ENCODE data around the gene LOXHD1. TPM values are rescaled to one million over a fixed set of nuclear protein-coding genes. Genes with fewer than 3 reads are reported as not detected.

LOXHD1 gene
- total RNA-seq, 1 experiment from 2014 or later = not detected

DNA sequence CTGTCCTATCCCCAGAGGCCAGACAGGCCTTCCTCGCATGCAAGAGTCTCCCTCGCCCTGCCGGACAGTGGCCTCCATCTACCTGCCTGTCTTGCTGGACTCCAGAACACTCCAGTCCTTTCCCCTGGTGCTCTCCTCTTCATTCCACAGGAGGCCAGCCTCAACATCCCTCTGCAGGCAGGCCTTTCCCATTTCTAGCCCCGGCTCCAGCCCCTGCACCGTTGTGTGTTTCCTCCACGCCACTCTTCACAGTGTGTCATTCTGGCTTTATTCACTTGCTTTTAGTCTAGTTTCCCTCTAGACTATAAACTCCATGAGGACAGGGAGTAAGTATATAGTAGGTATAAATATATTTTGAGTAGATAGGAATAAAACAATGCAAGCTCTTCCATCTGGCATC lies 81.2 kb downstream of the LOXHD1 start:
- ATAC-seq = no peak
- POLR2A ChIA-PET = no interaction called here
- TF ChIP-seq SIN3A (IDR thresholded peaks at IDR 0.05; ENCODE audit: borderline replicate concordance, insufficient read depth, low read depth, low read length) = no peak
- TF ChIP-seq TCF7L2 (IDR thresholded peaks at IDR 0.05; ENCODE audit: low read depth, low read length) = no peak
- no peak for TF ChIP-seq POLR2AphosphoS5 (IDR thresholded peaks at IDR 0.05; ENCODE audit: low read depth, low read length)
- no peak for TF ChIP-seq CTCF (IDR thresholded peaks at IDR 0.05)
- TF ChIP-seq REST (IDR thresholded peaks at IDR 0.05; ENCODE audit: insufficient read depth in 1 of 2, low read depth in 2 of 2, low read length in 1 of 2) = no peak
- H3K4me1 ChIP-seq (ENCODE audit: control insufficient read depth, insufficient read depth, low read length) = no peaks in the 10 kb centered on the region
- H3K9me3 ChIP-seq (ENCODE audit: control insufficient read depth, insufficient read depth, low read depth, low read length) = no peaks in the 10 kb centered on the region
- BruUV-seq (replicated peaks) = no TSS peak
- no peaks in the 10 kb centered on the region for H3K27me3 ChIP-seq (ENCODE audit: control insufficient read depth, insufficient read depth, low read length)
- CTCF ChIA-PET = no interaction called here
- in situ Hi-C loops (cut with HindIII; ENCODE audit: low pct_unique_long_range_greater_than_20kb, low sequenced_read_pairs) = no loop called here
- intact Hi-C loops (cut with micrococcal nuclease; ENCODE audit: unreplicated experiment) = no loop called here
- H3K36me3 ChIP-seq (ENCODE audit: control insufficient read depth, insufficient read depth, low read length) = no peaks in the 10 kb centered on the region
- no peak overlapping the region for H3K4me3 ChIP-seq (ENCODE audit: low read depth in 2 of 2, low read length in 2 of 2)
- no peak for DNase-seq (ENCODE audit: low read depth, low spot score)
- H3K27ac ChIP-seq (ENCODE audit: low read length) = no peak overlapping the region

DNA sequence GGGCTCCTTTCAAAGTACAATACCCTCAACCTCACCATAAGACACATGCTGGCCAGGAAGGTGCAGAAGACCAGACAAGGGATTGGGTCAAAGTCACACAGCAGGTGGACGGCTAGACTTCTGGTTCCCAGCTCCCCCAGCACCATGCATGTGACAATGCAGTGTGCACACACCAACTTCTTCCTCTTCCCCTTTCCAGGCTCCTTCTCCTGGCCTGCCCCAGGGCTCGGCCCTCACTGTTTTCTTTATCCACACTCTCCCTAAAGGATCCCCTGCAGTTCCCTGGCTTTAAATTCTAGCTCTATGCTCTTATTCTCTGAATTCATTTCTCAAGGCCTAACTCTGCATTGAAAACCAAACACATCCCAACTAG lies 82.3 kb downstream of the LOXHD1 start:
- POLR2A ChIA-PET = no interaction called here
- H3K4me1 ChIP-seq (ENCODE audit: control insufficient read depth, insufficient read depth, low read length) = no peaks in the 10 kb centered on the region
- H3K36me3 ChIP-seq (ENCODE audit: control insufficient read depth, insufficient read depth, low read length) = no peaks in the 10 kb centered on the region
- no peaks in the 10 kb centered on the region for H3K27me3 ChIP-seq (ENCODE audit: control insufficient read depth, insufficient read depth, low read length)
- H3K4me3 ChIP-seq (ENCODE audit: low read depth in 2 of 2, low read length in 2 of 2) = no peak overlapping the region
- H3K9me3 ChIP-seq (ENCODE audit: control insufficient read depth, insufficient read depth, low read depth, low read length) = no peaks in the 10 kb centered on the region
- TF ChIP-seq POLR2AphosphoS5 (IDR thresholded peaks at IDR 0.05; ENCODE audit: low read depth, low read length) (no peak), REST (IDR thresholded peaks at IDR 0.05; ENCODE audit: insufficient read depth in 1 of 2, low read depth in 2 of 2, low read length in 1 of 2) (no peak), CTCF (IDR thresholded peaks at IDR 0.05) (no peak), SIN3A (IDR thresholded peaks at IDR 0.05; ENCODE audit: borderline replicate concordance, insufficient read depth, low read depth, low read length) (no peak), TCF7L2 (IDR thresholded peaks at IDR 0.05; ENCODE audit: low read depth, low read length) (no peak)
- ATAC-seq (no peak), DNase-seq (ENCODE audit: low read depth, low spot score) (no peak)
- no peak overlapping the region for H3K27ac ChIP-seq (ENCODE audit: low read length)
- intact Hi-C loops (cut with micrococcal nuclease; ENCODE audit: unreplicated experiment) (no loop called here), in situ Hi-C loops (cut with HindIII; ENCODE audit: low pct_unique_long_range_greater_than_20kb, low sequenced_read_pairs) (no loop called here)
- CTCF ChIA-PET = no interaction called here
- no TSS peak for BruUV-seq (replicated peaks)

Measured in Panc1 (cell line).